ENCODE measurements around the gene NKD2. TPM values are rescaled to one million over a fixed set of nuclear protein-coding genes. Genes with fewer than 3 reads are reported as not detected.

Gene NKD2
- total RNA-seq, 1 experiment from 2014 or later, result 20.4 TPM

DNA sequence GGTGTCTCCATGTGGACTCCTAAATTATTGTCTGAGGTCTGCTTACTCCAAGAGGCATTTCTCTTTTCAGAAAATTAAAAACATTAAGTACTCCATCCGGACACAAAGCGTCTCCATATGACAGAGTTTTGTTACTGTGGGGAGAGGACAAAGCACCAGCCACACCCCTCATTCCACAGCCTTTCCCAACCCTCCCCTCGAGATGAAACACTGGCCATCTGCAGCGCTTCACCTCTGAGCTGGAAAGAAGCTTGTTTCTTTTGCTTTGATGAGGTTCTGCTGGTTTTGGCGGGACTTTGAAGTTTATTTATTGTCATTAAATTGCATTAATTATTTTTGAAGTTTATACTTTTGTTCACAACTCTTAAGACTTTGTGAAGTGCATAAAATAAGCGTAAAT lies 27.6 kb upstream of the NKD2 start (continued):
- TF ChIP-seq EGR1 (IDR thresholded peaks at IDR 0.05; ENCODE audit: low read depth), result no peak

DNA sequence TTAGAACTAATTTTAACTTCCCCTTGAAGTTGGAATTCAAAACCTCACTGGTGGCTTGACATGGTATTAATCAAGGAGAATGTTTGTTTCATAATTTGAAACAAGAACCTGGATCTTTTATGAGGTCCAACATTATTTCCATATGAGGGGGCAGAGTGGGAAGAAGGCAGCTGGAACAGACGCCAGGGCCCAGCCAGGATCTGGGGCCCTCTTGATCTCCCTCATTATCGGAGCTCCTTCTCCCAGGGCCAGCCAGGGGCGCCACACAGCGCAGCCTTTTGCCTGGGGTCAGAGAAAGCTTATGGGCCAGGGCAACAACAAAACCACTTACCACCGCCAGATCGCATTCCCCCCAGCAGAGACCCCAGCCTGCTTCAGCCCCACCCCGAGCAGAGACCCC lies 27.1 kb upstream of the NKD2 start:
- Histone ChIP-seq H3K36me3 (ENCODE audit: control insufficient read depth in 1 of 2, insufficient read depth in 2 of 2, low read length in 2 of 2) (no peaks in the 10 kb centered on the region), H3K79me2 (ENCODE audit: insufficient read depth, low read length) (no peaks in the 10 kb centered on the region), H3K27ac (ENCODE audit: low read depth, low read length) (no peak overlapping the region), H3K9me2 (ENCODE audit: insufficient read depth) (no peaks in the 10 kb centered on the region), H4K20me1 (ENCODE audit: insufficient read depth) (no peaks in the 10 kb centered on the region), H3K9me3 (ENCODE audit: control insufficient read depth in 1 of 2, insufficient read depth in 1 of 2, low read depth in 1 of 2, low read length in 2 of 2) (peaks cover 0 to 6% of the 10 kb centered on the region in 2 experiments; a peak in 1 of 4 replicates), H3K9ac (ENCODE audit: low read length) (no peak overlapping the region), H3K4me2 (ENCODE audit: low read length) (no peak overlapping the region), H2AFZ (ENCODE audit: low read depth, low read length, poor library complexity, severe bottlenecking) (no peak overlapping the region), H3K27me3 (ENCODE audit: insufficient read depth, low read length) (no peaks in the 10 kb centered on the region; the same call in 1 of the 2 replicates), H3K4me3 (replicated peaks in 1 of 2; ENCODE audit: low read depth in 1 of 2, low read length in 2 of 2) (no peak overlapping the region), H3K4me1 (ENCODE audit: control insufficient read depth in 1 of 2, insufficient read depth in 2 of 2, low read length in 2 of 2) (no peaks in the 10 kb centered on the region)
- ATAC-seq (no peak), DNase-seq (ENCODE audit: low read depth, low spot score) (no peak)
- intact Hi-C loops (cut with micrococcal nuclease), result no loop called here
- RAD21 ChIA-PET (ENCODE audit: low non-redundant PET in 1 of 2, low total read pairs in 2 of 2, uncharacterized antibody in 2 of 2, unreplicated experiment in 2 of 2), result no interaction called here
- CTCF ChIA-PET, result interaction anchor here (0.7 kb wide), 1 partner anchor 30 kb away, joined by 4 read pairs; no protein-coding TSS in a partner anchor
- BruUV-seq (replicated peaks), result no TSS peak
- POLR2A ChIA-PET, result no interaction called here
- TF ChIP-seq POLR2A (IDR thresholded peaks at IDR 0.05; ENCODE audit: borderline replicate concordance, extremely low read depth, insufficient read depth, insufficient read length), result no peak
- TF ChIP-seq SP1 (IDR thresholded peaks at IDR 0.05; ENCODE audit: low read depth), result no peak
- TF ChIP-seq, protein P1, sequence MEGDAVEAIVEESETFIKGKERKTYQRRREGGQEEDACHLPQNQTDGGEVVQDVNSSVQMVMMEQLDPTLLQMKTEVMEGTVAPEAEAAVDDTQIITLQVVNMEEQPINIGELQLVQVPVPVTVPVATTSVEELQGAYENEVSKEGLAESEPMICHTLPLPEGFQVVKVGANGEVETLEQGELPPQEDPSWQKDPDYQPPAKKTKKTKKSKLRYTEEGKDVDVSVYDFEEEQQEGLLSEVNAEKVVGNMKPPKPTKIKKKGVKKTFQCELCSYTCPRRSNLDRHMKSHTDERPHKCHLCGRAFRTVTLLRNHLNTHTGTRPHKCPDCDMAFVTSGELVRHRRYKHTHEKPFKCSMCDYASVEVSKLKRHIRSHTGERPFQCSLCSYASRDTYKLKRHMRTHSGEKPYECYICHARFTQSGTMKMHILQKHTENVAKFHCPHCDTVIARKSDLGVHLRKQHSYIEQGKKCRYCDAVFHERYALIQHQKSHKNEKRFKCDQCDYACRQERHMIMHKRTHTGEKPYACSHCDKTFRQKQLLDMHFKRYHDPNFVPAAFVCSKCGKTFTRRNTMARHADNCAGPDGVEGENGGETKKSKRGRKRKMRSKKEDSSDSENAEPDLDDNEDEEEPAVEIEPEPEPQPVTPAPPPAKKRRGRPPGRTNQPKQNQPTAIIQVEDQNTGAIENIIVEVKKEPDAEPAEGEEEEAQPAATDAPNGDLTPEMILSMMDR (IDR thresholded peaks at IDR 0.05 in 2 of 3, conservative IDR thresholded peaks at IDR 0.05 in 1 of 3; ENCODE audit: borderline replicate concordance in 1 of 3, insufficient read depth in 1 of 3, low read depth in 2 of 3, low read length in 2 of 3), result no peak
- TF ChIP-seq ZBTB33 (IDR thresholded peaks at IDR 0.05; ENCODE audit: extremely low read depth, insufficient replicate concordance, low read length), result no peak
- TF ChIP-seq ATF3 (IDR thresholded peaks at IDR 0.05), result no peak
- no peak for TF ChIP-seq CEBPB (IDR thresholded peaks at IDR 0.05; ENCODE audit: low read depth)
- TF ChIP-seq FOSL1 (IDR thresholded peaks at IDR 0.05; ENCODE audit: low read depth), result no peak
- TF ChIP-seq EZH2 (IDR thresholded peaks at IDR 0.05), result no peak
- TF ChIP-seq ZFX (IDR thresholded peaks at IDR 0.05), result no peak

All from HCT116 (cell line).